GM21737 (cell line): Measurements from ENCODE around the gene PLEKHG2.
"Not testable (repeated sequence)": the region's sequence is repeated elsewhere in the genome, so short reads cannot be mapped to it uniquely, and the experiment has no call there.

ENCODE experiments used
- ATAC-seq: cut with Tn5 transposase; IDR thresholded peaks from one replicate; pipeline ENCODE4 v1.9.1; 2021; ENCODE audit warnings: mild to moderate bottlenecking, moderate library complexity; ENCODE audit not compliant: unreplicated experiment

Gene PLEKHG2

GRCh38 chr19:39412100-39412866 lies at the start of gene PLEKHG2:
Gene PLEKHG2, plus strand, starts transcription at chr19:39412669. Its CDS starts 1,418 bp downstream, at chr19:39414087.
- peak; percentile 41 for ATAC-seq

GRCh38 chr19:39362682-39363657 lies 49.5 kb upstream of the PLEKHG2 start:
- no peak for ATAC-seq

- ATAC-seq = no peak
Observed at GRCh38 chr19:39363901-39364457, 48.5 kb upstream of the PLEKHG2 start.

- no peak for ATAC-seq
Observed at GRCh38 chr19:39365531-39365930, 46.9 kb upstream of the PLEKHG2 start.

- ATAC-seq = no peak
Observed at GRCh38 chr19:39369200-39369599, 43.3 kb upstream of the PLEKHG2 start.

GRCh38 chr19:39370735-39371134 lies 41.7 kb upstream of the PLEKHG2 start:
- ATAC-seq = no peak

GRCh38 chr19:39372047-39372802 lies 40.2 kb upstream of the PLEKHG2 start:
- no peak for ATAC-seq

GRCh38 chr19:39372941-39373340 lies 39.5 kb upstream of the PLEKHG2 start:
- ATAC-seq = no peak

- ATAC-seq = no peak
Observed at GRCh38 chr19:39375929-39376328, 36.5 kb upstream of the PLEKHG2 start.

GRCh38 chr19:39377373-39378362 lies 34.8 kb upstream of the PLEKHG2 start:
- no peak for ATAC-seq

GRCh38 chr19:39379366-39379765 lies 33.1 kb upstream of the PLEKHG2 start:
- not testable (repeated sequence) for ATAC-seq

GRCh38 chr19:39379865-39380396 lies 32.5 kb upstream of the PLEKHG2 start:
- ATAC-seq = no peak

- ATAC-seq = no peak
Observed at GRCh38 chr19:39380521-39381502, 31.7 kb upstream of the PLEKHG2 start.

- no peak for ATAC-seq
Observed at GRCh38 chr19:39381910-39382611, 30.4 kb upstream of the PLEKHG2 start.

- no peak for ATAC-seq
Observed at GRCh38 chr19:39382991-39383828, 29.3 kb upstream of the PLEKHG2 start.

GRCh38 chr19:39384839-39385568 lies 27.5 kb upstream of the PLEKHG2 start:
- no peak for ATAC-seq
